Esophagus squamous epithelium (tissue), 5 donors: ENCODE results near the gene SLC24A4. TPM values are rescaled to one million over a fixed set of nuclear protein-coding genes. Genes with fewer than 3 reads are reported as not detected.

Experiments used
- DNase-seq: peaks from one replicate; lab custom pipeline; 2025; lab: John Stamatoyannopoulos, UW
- H3K27ac ChIP-seq, 4 donors: fragments of 200-600 bp; sonication (generic); one replicate each; pipeline ENCODE4 v1.5.1; 2016 to 2019; ENCODE audit warnings: mild to moderate bottlenecking in 1 of 4
- H3K27me3 ChIP-seq, 4 donors: fragments of 200-600 bp; sonication (generic); 1 replicate in 3 of 4; 2 replicates in 1 of 4; pipeline versions ENCODE4 v1.5.1 to v1.6.0; 2017 to 2021; ENCODE audit warnings: antibody characterized with exemption in 1 of 4
- H3K36me3 ChIP-seq, 3 donors: fragments of 200-600 bp; sonication (generic); one replicate each; pipeline ENCODE4 v1.5.1; 2016 to 2019
- H3K4me1 ChIP-seq, 3 donors: fragments of 200-600 bp; sonication (generic); one replicate each; pipeline ENCODE4 v1.5.1; 2017 to 2019
- H3K4me3 ChIP-seq, 4 donors: fragments of 200-600 bp; sonication (generic); 1 replicate in 3 of 4; 2 replicates in 1 of 4; pipeline ENCODE4 v1.5.1; 2016 to 2019; ENCODE audit warnings: mild to moderate bottlenecking in 2 of 4, moderate library complexity in 1 of 4
- H3K9me3 ChIP-seq, 3 donors: fragments of 200-600 bp; sonication (generic); one replicate each; pipeline ENCODE4 v1.5.1; 2016 to 2019
- POLR2A ChIP-seq, 4 donors: fragments of 450-650 bp; IDR thresholded peaks; one replicate each; pipeline ENCODE4 v1.6.1; 2017; ENCODE audit warnings: antibody characterized with exemption in 4 of 4, mild to moderate bottlenecking in 4 of 4, moderate library complexity in 3 of 4
- WGBS, 2 donors: methylation state at CpG; one replicate each; pipeline ENCODE4 v1.1.5; 2018; 5-methylcytosine and 5-hydroxymethylcytosine counted together
- intact Hi-C: fragments of 100-400 bp; cut with DNase I; formaldehyde crosslinking; loops from one replicate; pipeline ENCODE4 v1.15.0; 2022
- total RNA-seq, 4 donors: library from RNA; depleted of rRNA; stranded (reverse); fragments of >200 nt; gene quantifications; one replicate each; pipeline ENCODE4 v1.1.0, GENCODE V29; 2016
- TF ChIP-seq, protein P1 (sequence below), 6 experiments: fragments of 450-650 bp in 4 of 6; fragments of 200-600 bp in 2 of 6; sonication (generic) in 2 of 6; IDR thresholded peaks; one replicate each; pipeline ENCODE4 v1.5.1; 2016 to 2019; ENCODE audit warnings: antibody characterized with exemption in 6 of 6, mild to moderate bottlenecking in 4 of 6, moderate library complexity in 4 of 6
- donor health status: DM: yes; HTN: yes; CAD: no.

SLC24A4 gene
- total RNA-seq, 4 donors from 2014 or later = 0.04 to 0.38 (median 0.20) TPM

DNA sequence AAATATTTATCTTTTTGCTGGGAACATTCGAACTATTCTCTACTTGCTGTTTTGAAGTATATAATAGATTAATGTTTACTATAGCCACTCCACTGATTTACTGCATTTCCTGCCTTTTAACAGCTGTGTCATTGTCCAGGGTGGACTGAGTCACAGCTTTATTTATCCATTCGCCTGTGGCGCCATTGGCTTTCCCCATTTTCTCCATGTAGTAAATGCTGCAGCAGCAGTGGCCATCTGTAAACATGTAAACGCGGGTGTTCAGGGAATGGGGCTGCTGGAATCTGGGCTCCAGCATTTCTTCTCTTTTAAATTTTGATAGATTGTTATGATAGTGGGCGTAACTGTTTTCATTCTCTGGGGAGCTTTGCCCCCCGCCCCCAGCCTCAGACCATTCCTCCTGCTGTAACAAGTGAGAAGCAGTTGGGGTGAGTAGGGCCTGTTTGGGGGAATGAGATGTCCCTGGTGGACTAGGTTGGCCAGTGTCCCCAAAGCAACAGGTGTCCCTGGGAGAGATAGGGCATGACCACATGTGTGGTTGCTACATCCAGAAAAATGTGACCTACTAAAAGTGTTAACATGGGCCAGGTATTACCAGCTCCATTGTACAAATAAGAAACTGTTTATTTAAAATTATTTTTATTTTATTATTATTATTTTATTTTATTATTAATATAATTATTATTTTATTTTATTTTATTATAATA, 223.5 kb downstream of the SLC24A4 start:
- Histone ChIP-seq H3K9me3 (no peaks in the 10 kb centered on the region), H3K27ac (peak overlapping the region in 1 of 4 donors; percentile 54), H3K36me3 (no peaks in the 10 kb centered on the region), H3K27me3 (no peaks in the 10 kb centered on the region), H3K4me1 (peaks cover 0 to 20% (median 5%) of the 10 kb centered on the region in 3 donors), H3K4me3 (no peak overlapping the region)
- intact Hi-C loops = no loop called here
- no peak for DNase-seq
- WGBS, 2 donors = 49 to 75% methylated on average over 7 of the region's 7 CpGs
- no peak for TF ChIP-seq POLR2A (IDR thresholded peaks at IDR 0.05)

DNA sequence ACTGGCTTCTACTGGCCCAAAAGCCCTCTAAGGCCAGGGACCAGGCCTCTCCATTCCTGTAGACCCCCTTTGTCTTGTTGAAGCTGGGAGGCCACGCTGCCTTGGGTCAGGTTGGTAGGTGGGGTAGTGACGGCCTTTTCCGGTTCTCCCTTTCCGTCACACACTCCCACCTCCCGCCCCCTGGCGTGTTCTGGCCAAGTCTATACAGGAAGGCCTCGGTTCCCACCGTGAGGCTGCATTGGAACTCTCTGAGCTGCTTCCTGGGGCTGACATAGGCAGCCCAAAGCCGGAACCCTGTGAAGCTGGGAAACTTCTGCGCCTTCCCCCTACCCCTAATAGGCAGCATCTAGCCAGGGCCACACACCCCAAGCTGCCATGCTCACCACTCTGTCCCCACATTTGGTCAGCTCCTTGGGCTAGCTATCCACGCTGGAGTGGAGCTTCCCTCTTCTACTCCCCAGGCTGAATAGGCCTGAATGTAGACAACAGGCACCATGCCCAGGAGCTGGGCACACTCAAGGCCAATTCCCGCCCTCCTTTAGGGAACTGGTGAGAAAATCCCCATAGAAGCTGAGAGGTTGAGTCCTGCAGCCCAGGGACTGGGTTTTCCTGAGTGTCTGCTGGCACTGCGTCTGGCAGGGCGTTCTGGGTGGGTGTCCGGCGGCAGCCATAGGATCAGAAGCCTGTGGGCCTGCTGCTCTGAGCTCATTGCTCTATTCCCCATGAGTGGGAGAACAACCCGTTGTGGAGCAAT, 226.3 kb downstream of the SLC24A4 start:
- 70 to 76% methylated on average over 4 of the region's 17 CpGs for WGBS, 2 donors
- Histone ChIP-seq H3K4me1 (peaks cover 0 to 38% (median 12%) of the 10 kb centered on the region in 3 donors), H3K36me3 (no peaks in the 10 kb centered on the region), H3K27me3 (no peaks in the 10 kb centered on the region), H3K4me3 (peak overlapping the region in 1 of 4 donors; percentile 25), H3K9me3 (no peaks in the 10 kb centered on the region), H3K27ac (peak overlapping the region; percentile 43 to 87 (median 69))
- no peak for DNase-seq
- no peak for TF ChIP-seq POLR2A (IDR thresholded peaks at IDR 0.05)
- TF ChIP-seq, protein P1, sequence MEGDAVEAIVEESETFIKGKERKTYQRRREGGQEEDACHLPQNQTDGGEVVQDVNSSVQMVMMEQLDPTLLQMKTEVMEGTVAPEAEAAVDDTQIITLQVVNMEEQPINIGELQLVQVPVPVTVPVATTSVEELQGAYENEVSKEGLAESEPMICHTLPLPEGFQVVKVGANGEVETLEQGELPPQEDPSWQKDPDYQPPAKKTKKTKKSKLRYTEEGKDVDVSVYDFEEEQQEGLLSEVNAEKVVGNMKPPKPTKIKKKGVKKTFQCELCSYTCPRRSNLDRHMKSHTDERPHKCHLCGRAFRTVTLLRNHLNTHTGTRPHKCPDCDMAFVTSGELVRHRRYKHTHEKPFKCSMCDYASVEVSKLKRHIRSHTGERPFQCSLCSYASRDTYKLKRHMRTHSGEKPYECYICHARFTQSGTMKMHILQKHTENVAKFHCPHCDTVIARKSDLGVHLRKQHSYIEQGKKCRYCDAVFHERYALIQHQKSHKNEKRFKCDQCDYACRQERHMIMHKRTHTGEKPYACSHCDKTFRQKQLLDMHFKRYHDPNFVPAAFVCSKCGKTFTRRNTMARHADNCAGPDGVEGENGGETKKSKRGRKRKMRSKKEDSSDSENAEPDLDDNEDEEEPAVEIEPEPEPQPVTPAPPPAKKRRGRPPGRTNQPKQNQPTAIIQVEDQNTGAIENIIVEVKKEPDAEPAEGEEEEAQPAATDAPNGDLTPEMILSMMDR (IDR thresholded peaks at IDR 0.05) = no peak
- intact Hi-C loops = no loop called here

DNA sequence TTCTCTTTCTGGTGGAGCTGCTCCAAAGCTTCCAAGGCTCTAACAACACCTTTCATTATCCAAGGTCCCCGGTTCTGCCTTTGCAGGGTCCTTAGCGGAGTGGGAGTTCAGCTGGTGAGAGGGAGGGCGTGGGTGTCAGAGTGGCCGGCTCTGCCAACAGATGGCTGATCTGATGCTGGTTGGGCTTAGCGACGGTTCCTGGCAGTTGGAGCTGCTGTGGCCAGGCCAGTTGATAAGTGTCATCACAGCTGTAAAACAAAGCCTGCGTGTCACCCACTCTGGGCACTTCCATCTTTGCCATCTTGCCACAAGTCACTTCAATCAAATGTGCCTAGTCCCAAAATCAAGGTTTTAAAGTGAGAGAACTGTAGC, 226.9 kb downstream of the SLC24A4 start:
- Histone ChIP-seq H3K9me3 (no peaks in the 10 kb centered on the region), H3K27me3 (no peaks in the 10 kb centered on the region), H3K4me1 (peaks cover 0 to 38% (median 12%) of the 10 kb centered on the region in 3 donors), H3K27ac (peak overlapping the region; percentile 43 to 87 (median 69)), H3K36me3 (no peaks in the 10 kb centered on the region), H3K4me3 (peak overlapping the region in 1 of 4 donors; percentile 25)
- WGBS, 2 donors = 50 to 58% methylated on average over 1 to 6 of the region's 7 CpGs
- intact Hi-C loops = no loop called here
- DNase-seq = no peak
- no peak for TF ChIP-seq POLR2A (IDR thresholded peaks at IDR 0.05)
- TF ChIP-seq, protein P1 (IDR thresholded peaks at IDR 0.05) = no peak

Other genes with a start within 250 kb of the SLC24A4 start
- gene ATXN3, start 216.6 kb upstream of the SLC24A4 start, total RNA-seq = 10 to 100 TPM; 16.9 to 31.5 (median 25.0) TPM
- 100 to 1,000 TPM; 262 to 685 (median 291) TPM for gene NDUFB1, start 201.5 kb upstream of the SLC24A4 start, total RNA-seq
- gene CPSF2, start 201.2 kb upstream of the SLC24A4 start, total RNA-seq = 10 to 100 TPM; 29.6 to 71.4 (median 46.7) TPM
- gene RIN3, start 190.6 kb downstream of the SLC24A4 start, total RNA-seq = 1 to 10 TPM; 1.9 to 9.7 (median 4.4) TPM